Stimulated activated CD8-positive, alpha-beta memory T cell treated with anti-CD3 and anti-CD28 coated beads, Interleukin-7, amount 100 ng/mL, for 4 hours (primary cell): ENCODE data around the gene NDUFB6.
"Not testable (repeated sequence)": the region's sequence is repeated elsewhere in the genome, so short reads cannot be mapped to it uniquely, and the experiment has no call there.

Experiments used
- DNase-seq, 2 donors: peaks; one replicate each; pipeline ENCODE4 v3.0.0-alpha.2; 2020; ENCODE audit warnings: low read depth in 2 of 2

The NDUFB6 gene

GRCh38 chr9:32524558-32524891 lies 48.4 kb downstream of the NDUFB6 start:
- DNase-seq: not testable (repeated sequence)

DNA sequence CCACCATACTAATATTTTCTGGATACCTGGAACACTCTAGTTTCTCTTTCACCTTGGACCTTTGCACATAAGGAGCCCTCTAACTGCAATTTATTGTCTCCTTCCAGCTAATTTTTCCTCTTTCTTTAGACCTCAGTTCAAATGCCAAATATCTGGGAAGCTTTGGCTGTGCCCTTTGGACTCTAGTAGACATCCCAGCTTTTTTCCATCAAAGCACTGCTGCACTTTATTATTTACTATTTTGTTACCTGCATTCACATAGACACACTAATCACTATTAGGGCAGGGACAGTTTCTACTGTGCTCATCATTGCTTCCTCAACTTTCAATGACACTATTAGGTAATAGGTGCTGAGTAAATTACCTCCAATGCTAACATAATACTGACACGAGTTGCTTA lies 49.0 kb downstream of the NDUFB6 start:
- DNase-seq: no peak

DNA sequence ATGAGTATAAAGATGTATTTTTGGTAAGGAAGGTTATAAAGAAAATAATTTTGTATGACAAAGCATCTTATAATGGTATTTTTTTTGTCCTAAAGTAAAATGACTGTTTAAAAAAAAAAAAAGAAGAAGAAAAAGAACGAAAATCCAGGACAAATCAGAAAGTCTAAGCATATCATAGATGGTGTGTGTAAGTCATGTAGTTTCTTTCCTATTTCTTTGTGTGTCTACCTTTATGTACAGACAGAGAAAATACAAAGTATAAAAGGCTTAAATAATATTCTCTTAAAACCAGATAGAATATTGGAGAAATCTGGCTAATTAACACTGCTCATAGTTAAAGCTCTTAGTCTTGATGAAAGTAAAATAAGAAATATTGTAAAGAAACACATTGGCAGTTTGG lies 54.7 kb downstream of the NDUFB6 start:
- DNase-seq: no peak

DNA sequence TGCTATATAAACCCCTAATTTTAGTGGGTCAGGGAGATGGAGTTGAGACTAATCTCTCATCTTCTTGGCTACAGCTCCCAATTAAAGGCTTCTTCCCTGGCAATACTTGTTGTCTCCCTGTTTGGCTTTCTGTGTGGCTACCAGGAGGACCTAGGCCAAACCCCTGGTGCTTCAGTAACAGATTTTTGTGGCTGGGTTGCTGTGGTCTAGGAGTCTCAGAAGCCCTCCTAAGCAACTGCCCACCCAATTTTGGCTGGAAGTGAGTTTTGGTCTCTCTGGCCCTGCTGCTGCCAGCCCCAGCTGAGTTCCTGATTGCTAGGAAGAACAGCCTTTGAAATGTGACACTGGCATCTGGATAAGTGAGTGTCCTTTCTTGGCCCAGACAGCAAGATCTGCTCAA lies 56.7 kb downstream of the NDUFB6 start:
- DNase-seq: no peak

GRCh38 chr9:32508728-32509127 lies 64.2 kb downstream of the NDUFB6 start:
- no peak for DNase-seq

DNA sequence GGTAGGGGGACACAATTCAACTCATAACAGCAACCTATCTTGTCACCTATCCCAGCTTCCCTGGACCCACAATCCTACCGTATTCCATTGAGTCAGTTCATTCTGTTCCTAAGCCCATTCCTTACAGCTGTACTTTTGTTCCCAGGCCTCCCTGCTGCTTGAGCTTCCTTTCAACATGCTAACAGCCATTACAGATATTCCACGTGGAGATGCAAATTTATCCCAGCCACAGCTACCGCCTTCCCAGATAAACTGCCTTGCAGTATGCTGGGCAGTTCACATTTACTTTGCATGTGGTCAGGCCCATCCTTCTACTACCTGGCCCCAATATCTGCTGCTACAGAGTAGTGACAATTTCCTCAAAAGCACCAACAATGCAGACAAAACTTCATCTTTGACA lies 70.0 kb downstream of the NDUFB6 start:
- DNase-seq: no peak
